SK-N-SH (cell line): Measurements from ENCODE around the gene TMEM266. TPM values are rescaled to one million over a fixed set of nuclear protein-coding genes. Genes with fewer than 3 reads are reported as not detected.

Source experiments
- CTCF ChIA-PET: fragments of 300-600, 350-600 bp; formaldehyde crosslinking; extraction: SDS; loops from one replicate; lab custom pipeline; 2021; lab: Yijun Ruan, JAX
- POLR2A ChIA-PET: fragments of 350-600 bp; sonication (Branson Sonifier 250); formaldehyde crosslinking; extraction: SDS; loops from one replicate; lab custom pipeline; 2020; ENCODE audit warnings: antibody characterized with exemption, inconsistent platforms; lab: Yijun Ruan, JAX
- DNase-seq: peaks from one replicate; pipeline ENCODE4 v3.0.0; 2012
- H2AFZ ChIP-seq: fragments of 200-600 bp; sonication (generic); 2 replicates; pipeline ENCODE4 v1.8.1; 2016; ENCODE audit warnings: antibody characterized with exemption, mild to moderate bottlenecking, low read depth
- H3F3A ChIP-seq: fragments of 200-600 bp; sonication (generic); replicated peaks from 2 replicates; pipeline ENCODE3; 2016; ENCODE audit warnings: antibody characterized with exemption, mild to moderate bottlenecking; ENCODE audit not compliant: insufficient read depth
- H3K27ac ChIP-seq, 2 experiments: fragments of 200-500 bp in 1 of 2; fragments of 200-600 bp in 1 of 2; sonication (Bioruptor generic) in 1 of 2; sonication (generic), shearing (Covaris generic) in 1 of 2; 2 replicates each; pipeline versions ENCODE4 v1.5.1 to v1.6.1; 2014 to 2016; ENCODE audit warnings: low read depth in 2 of 2, inconsistent platforms in 1 of 2, low read length in 1 of 2, mild to moderate bottlenecking in 1 of 2, mixed read lengths in 1 of 2
- H3K27me3 ChIP-seq: fragments of 200-600 bp; sonication (generic), shearing (Covaris generic); 2 replicates; pipeline ENCODE4 v1.6.1; 2016; ENCODE audit warnings: mixed run types; ENCODE audit not compliant: insufficient read depth
- H3K36me3 ChIP-seq, 2 experiments: fragments of 200-500 bp in 1 of 2; fragments of 200-600 bp in 1 of 2; sonication (Bioruptor generic) in 1 of 2; sonication (generic) in 1 of 2; replicated peaks in 1 of 2; 2 replicates each; pipeline versions ENCODE3 to v1.5.1; 2014 to 2016; ENCODE audit warnings: low read length in 1 of 2, mild to moderate bottlenecking in 1 of 2; ENCODE audit not compliant: insufficient read depth in 2 of 2, control insufficient read depth in 1 of 2
- H3K4me1 ChIP-seq, 2 experiments: fragments of 200-500 bp in 1 of 2; fragments of 200-600 bp in 1 of 2; sonication (Bioruptor generic) in 1 of 2; sonication (generic), shearing (Covaris generic) in 1 of 2; 2 replicates each; pipeline versions ENCODE4 v1.5.1 to v1.6.1; 2014 to 2016; ENCODE audit warnings: low read depth in 1 of 2, low read length in 1 of 2, mixed run types in 1 of 2; ENCODE audit not compliant: insufficient read depth in 2 of 2, control insufficient read depth in 1 of 2
- H3K4me2 ChIP-seq: fragments of 200-600 bp; sonication (generic), shearing (Covaris generic); 2 replicates; pipeline ENCODE4 v1.6.1; 2017; ENCODE audit warnings: mixed run types
- H3K4me3 ChIP-seq, 2 experiments: fragments of 200-500 bp in 1 of 2; fragments of 200-600 bp in 1 of 2; sonication (Bioruptor generic) in 1 of 2; sonication (generic), shearing (Covaris generic) in 1 of 2; 2 replicates each; pipeline versions ENCODE4 v1.5.1 to v1.8.1; 2014 to 2016; ENCODE audit warnings: low read depth in 2 of 2, inconsistent platforms in 1 of 2, low read length in 1 of 2, mild to moderate bottlenecking in 1 of 2, mixed read lengths in 1 of 2, moderate library complexity in 1 of 2
- H3K79me2 ChIP-seq: fragments of 200-600 bp; sonication (generic); 2 replicates; pipeline ENCODE4 v1.8.1; 2017; ENCODE audit warnings: mild to moderate bottlenecking; ENCODE audit not compliant: insufficient read depth
- H3K9ac ChIP-seq: fragments of 200-600 bp; sonication (generic); 2 replicates; pipeline ENCODE4 v1.6.1; 2017; ENCODE audit warnings: mixed run types
- H3K9me2 ChIP-seq: fragments of 200-600 bp; sonication (generic); 2 replicates; pipeline ENCODE4 v1.6.1; 2017; ENCODE audit warnings: mixed run types
- H3K9me3 ChIP-seq: fragments of 200-600 bp; sonication (generic); 2 replicates; pipeline ENCODE4 v1.6.1; 2017; ENCODE audit warnings: mixed run types, mild to moderate bottlenecking, moderate library complexity
- H4K20me1 ChIP-seq: fragments of 200-600 bp; sonication (generic); 2 replicates; pipeline ENCODE4 v1.6.1; 2017; ENCODE audit warnings: mild to moderate bottlenecking, mixed run types; ENCODE audit not compliant: insufficient read depth
- CHD2 ChIP-seq: fragments of 150-350 bp; IDR thresholded peaks from 2 replicates; pipeline ENCODE4 v1.6.1; 2018; ENCODE audit warnings: low read length; ENCODE audit not compliant: partially characterized antibody
- ELF1 ChIP-seq: IDR thresholded peaks from 2 replicates; pipeline ENCODE4 v1.4.0; 2012
- EP300 ChIP-seq, 2 experiments: IDR thresholded peaks; 2 replicates each; pipeline versions ENCODE4 v1.4.0 to v1.6.1; 2012; ENCODE audit warnings: borderline replicate concordance in 1 of 2, low read depth in 1 of 2, low read length in 1 of 2
- FOSL2 ChIP-seq: IDR thresholded peaks from 2 replicates; pipeline ENCODE4 v1.4.0; 2012; ENCODE audit warnings: low read depth, mild to moderate bottlenecking, moderate library complexity, borderline replicate concordance
- FOXJ3 ChIP-seq: sonication (generic); formaldehyde crosslinking; IDR thresholded peaks from 2 replicates; pipeline ENCODE4 v1.5.1; 2020; ENCODE audit warnings: mild to moderate bottlenecking, missing genetic modification reagents
- FOXM1 ChIP-seq: IDR thresholded peaks from 2 replicates; pipeline ENCODE4 v1.4.0; 2012; ENCODE audit warnings: low read depth, mild to moderate bottlenecking
- GABPA ChIP-seq: IDR thresholded peaks from 2 replicates; pipeline ENCODE4 v1.4.0; 2012; ENCODE audit warnings: low read depth, mild to moderate bottlenecking
- GATA2 ChIP-seq: sonication (generic); formaldehyde crosslinking; IDR thresholded peaks from 2 replicates; pipeline ENCODE4 v1.5.0; 2020; ENCODE audit warnings: mild to moderate bottlenecking, missing genetic modification reagents
- JUND ChIP-seq: IDR thresholded peaks from 2 replicates; pipeline ENCODE4 v1.4.0; 2012
- MEF2A ChIP-seq: IDR thresholded peaks from 2 replicates; pipeline ENCODE4 v1.4.0; 2012; ENCODE audit warnings: low read depth, borderline replicate concordance
- NFIC ChIP-seq: IDR thresholded peaks from 2 replicates; pipeline ENCODE4 v1.4.0; 2012; ENCODE audit warnings: borderline replicate concordance
- NRF1 ChIP-seq: IDR thresholded peaks from 2 replicates; pipeline ENCODE4 v1.6.1; 2012; ENCODE audit warnings: low read depth, mild to moderate bottlenecking, low read length
- POLR2AphosphoS5 ChIP-seq: IDR thresholded peaks from 2 replicates; pipeline ENCODE4 v1.6.1; 2012; ENCODE audit warnings: low read depth, low read length
- RCOR1 ChIP-seq: fragments of 150-350 bp; IDR thresholded peaks from 2 replicates; pipeline ENCODE4 v1.6.1; 2017; ENCODE audit warnings: antibody characterized with exemption, low read length
- REST ChIP-seq: IDR thresholded peaks from 2 replicates; pipeline ENCODE4 v1.6.1; 2012; ENCODE audit warnings: mild to moderate bottlenecking, low read depth, low read length, moderate library complexity
- RFX5 ChIP-seq: IDR thresholded peaks from 2 replicates; pipeline ENCODE4 v1.6.1; 2012; ENCODE audit warnings: mild to moderate bottlenecking, improper control_type of control experiment, low read length
- SMC3 ChIP-seq: IDR thresholded peaks from 2 replicates; pipeline ENCODE4 v1.6.1; 2012; ENCODE audit warnings: low read depth, low read length, improper control_type of control experiment
- USF1 ChIP-seq: IDR thresholded peaks from 2 replicates; pipeline ENCODE4 v1.4.0; 2012; ENCODE audit warnings: low read depth, borderline replicate concordance
- ZBTB33 ChIP-seq: IDR thresholded peaks from 2 replicates; pipeline ENCODE4 v1.4.0; 2012; ENCODE audit warnings: low read depth, borderline replicate concordance
- WGBS: methylation state at CpG from one replicate; pipeline ENCODE4 v1.1.6; 2017; ENCODE audit warnings: low lambda C conversion rate; 5-methylcytosine and 5-hydroxymethylcytosine counted together
- polyA plus RNA-seq, 3 experiments: library from polyadenylated mRNA; depleted of rRNA; stranded (reverse); fragments of >200 nt; gene quantifications; 2 replicates each; pipeline ENCODE4 v1.2.3, GENCODE V29; 2012
- TF ChIP-seq, protein P1 (sequence below): fragments of 150-350 bp; IDR thresholded peaks from 2 replicates; pipeline ENCODE4 v1.6.1; 2017; ENCODE audit warnings: antibody characterized with exemption, low read length, low read depth, borderline replicate concordance

The TMEM266 gene
- polyA plus RNA-seq, 1 of the 3 experiments (the other 2 are of a cell fraction), result 0.07 TPM

DNA sequence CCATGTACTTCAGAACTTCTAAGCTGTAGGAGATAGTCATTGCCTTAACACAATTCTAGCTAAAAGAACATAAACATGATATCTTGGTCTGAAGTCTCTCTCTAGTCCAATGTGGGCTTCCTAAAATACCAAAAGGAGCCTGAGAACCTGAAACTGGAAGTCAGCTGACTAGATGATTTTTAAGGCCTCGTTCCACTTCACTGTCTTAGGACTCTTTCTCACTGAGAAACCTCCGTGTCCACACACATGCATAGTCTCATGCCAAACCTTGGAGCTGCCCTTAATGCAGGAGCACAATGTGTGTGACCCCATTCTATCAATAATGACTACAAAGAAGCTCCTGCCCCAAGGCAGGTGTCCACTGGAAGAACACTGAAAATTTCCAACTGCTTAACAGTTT, 163.7 kb downstream of the TMEM266 start:
- Histone ChIP-seq H3F3A (no peaks in the 10 kb centered on the region), H2AFZ (no peak overlapping the region), H3K9me3 (no peaks in the 10 kb centered on the region), H3K4me2 (no peak overlapping the region), H3K36me3 (peaks cover 17 to 47% of the 10 kb centered on the region in 2 experiments), H3K4me1 (no peaks in the 10 kb centered on the region), H3K9ac (no peak overlapping the region), H3K4me3 (no peak overlapping the region), H3K27me3 (no peaks in the 10 kb centered on the region), H4K20me1 (no peaks in the 10 kb centered on the region), H3K27ac (no peak overlapping the region), H3K9me2 (no peaks in the 10 kb centered on the region), H3K79me2 (no peaks in the 10 kb centered on the region)
- 100% methylated on average over 2 of the region's 2 CpGs for WGBS
- POLR2A ChIA-PET, result no interaction called here
- DNase-seq, result no peak
- TF ChIP-seq FOXJ3 (CRISPR knock-in tag) (no peak), GABPA (no peak), ELF1 (no peak), REST (no peak), JUND (no peak), ZBTB33 (no peak), NRF1 (no peak), EP300 (IDR thresholded peaks at IDR 0.05; ENCODE audit: borderline replicate concordance in 1 of 2, low read depth in 1 of 2, low read length in 1 of 2) (no peak), MEF2A (no peak), FOSL2 (no peak), RFX5 (no peak), RCOR1 (no peak), USF1 (no peak), FOXM1 (no peak), CHD2 (no peak), POLR2AphosphoS5 (no peak), SMC3 (no peak), GATA2 (CRISPR knock-in tag) (no peak), NFIC (no peak)
- TF ChIP-seq, protein P1, sequence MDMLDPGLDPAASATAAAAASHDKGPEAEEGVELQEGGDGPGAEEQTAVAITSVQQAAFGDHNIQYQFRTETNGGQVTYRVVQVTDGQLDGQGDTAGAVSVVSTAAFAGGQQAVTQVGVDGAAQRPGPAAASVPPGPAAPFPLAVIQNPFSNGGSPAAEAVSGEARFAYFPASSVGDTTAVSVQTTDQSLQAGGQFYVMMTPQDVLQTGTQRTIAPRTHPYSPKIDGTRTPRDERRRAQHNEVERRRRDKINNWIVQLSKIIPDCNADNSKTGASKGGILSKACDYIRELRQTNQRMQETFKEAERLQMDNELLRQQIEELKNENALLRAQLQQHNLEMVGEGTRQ, result no peak
- CTCF ChIA-PET, result interaction anchor here (0.9 kb wide), 1 partner anchor 90 kb away, joined by 3 read pairs; no protein-coding TSS in a partner anchor
